PFSK-1 (cell line): ENCODE measurements around the gene PXYLP1.

Experiments
- POLR2AphosphoS5 ChIP-seq: IDR thresholded peaks from 2 replicates; pipeline ENCODE4 v1.6.1; 2012; ENCODE audit warnings: low read depth, mild to moderate bottlenecking, control low read depth, low read length, moderate library complexity
- REST ChIP-seq, 2 experiments: IDR thresholded peaks; 2 replicates each; pipeline versions ENCODE4 v1.6.1 to v1.8.0; 2011 to 2012; ENCODE audit warnings: low read depth in 2 of 2, low read length in 2 of 2, control low read depth in 1 of 2, inconsistent platforms in 1 of 2, mild to moderate bottlenecking in 1 of 2, moderate library complexity in 1 of 2; ENCODE audit not compliant: insufficient read depth in 1 of 2
- TAF1 ChIP-seq: IDR thresholded peaks from 2 replicates; pipeline ENCODE4 v1.6.1; 2012; ENCODE audit warnings: low read length, control low read depth, borderline replicate concordance; ENCODE audit not compliant: insufficient read depth

GRCh38 chr3:141240286-141240685 lies 8.7 kb downstream of the PXYLP1 start:
- no peak for TF ChIP-seq TAF1
- 0 out of 4 replicates have a peak, but pooled peaks of 1 of the 2 experiments have one; percentile 6 for TF ChIP-seq REST (IDR thresholded peaks at IDR 0.05; ENCODE audit: insufficient read depth in 1 of 2, low read depth in 2 of 2, low read length in 2 of 2)
- no peak for TF ChIP-seq POLR2AphosphoS5
